ENCODE measurements around the gene CECR2. TPM values are rescaled to one million over a fixed set of nuclear protein-coding genes. Genes with fewer than 3 reads are reported as not detected.

CECR2 gene
- total and polyA plus RNA-seq, 2 of the 8 experiments (the other 6 are each of a cell fraction or from before 2014, with no cell fraction given): 18.3 to 123 TPM

GRCh38 chr22:17476838-17477237 lies 107.6 kb downstream of the CECR2 start:
- Histone ChIP-seq H3K4me3 (ENCODE audit: extremely low read depth in 1 of 4, insufficient read depth in 2 of 4, low read depth in 3 of 4, low read length in 4 of 4) (no peak overlapping the region), H3K79me2 (ENCODE audit: control insufficient read depth in 1 of 2, insufficient read depth in 2 of 2, low read length in 2 of 2) (peaks cover 19 to 91% of the 10 kb centered on the region in 2 experiments), H2BK15ac (ENCODE audit: low read length) (no peak overlapping the region), H3K27me3 (replicated peaks in 1 of 4; ENCODE audit: control insufficient read depth in 3 of 4, extremely low read depth in 1 of 4, insufficient read depth in 3 of 4, low read length in 3 of 4) (no peaks in the 10 kb centered on the region), H3K9ac (replicated peaks in 1 of 4; ENCODE audit: extremely low read depth in 1 of 4, low read depth in 3 of 4, low read length in 3 of 4) (no peak overlapping the region), H4K8ac (ENCODE audit: extremely low read depth, insufficient read depth, low read length) (no peak overlapping the region), H3K23me2 (ENCODE audit: low read depth, low read length) (no peaks in the 10 kb centered on the region), H2BK12ac (ENCODE audit: low read depth, low read length) (no peak overlapping the region; the same call in 1 of the 2 replicates), H2BK20ac (ENCODE audit: low read length) (no peak overlapping the region), H2BK5ac (ENCODE audit: low read depth, low read length) (no peak overlapping the region), H3K79me1 (ENCODE audit: low read depth, low read length) (peaks cover 11% of the 10 kb centered on the region), H2AFZ (ENCODE audit: low read length) (no peak overlapping the region), H3K9me3 (ENCODE audit: insufficient read depth in 2 of 2, low read depth in 1 of 2, low read length in 1 of 2) (no peaks in the 10 kb centered on the region), H3K56ac (replicated peaks; ENCODE audit: insufficient read length, low read depth, low read length) (no peak overlapping the region), H4K5ac (ENCODE audit: insufficient read length, low read depth, low read length) (no peak overlapping the region), H3K23ac (ENCODE audit: insufficient read length) (no peak overlapping the region), H4K91ac (replicated peaks; ENCODE audit: insufficient read length, low read length) (no peak overlapping the region), H3K27ac (ENCODE audit: low read depth, low read length) (no peak overlapping the region), H3K18ac (ENCODE audit: extremely low read depth, low read length) (no peak overlapping the region), H3K4me1 (replicated peaks in 1 of 4; ENCODE audit: control insufficient read depth in 3 of 4, insufficient read depth in 4 of 4, low read length in 3 of 4) (peaks cover 4 to 22% (median 15%) of the 10 kb centered on the region in 4 experiments; a peak in 6 of 7 replicates), H2BK120ac (replicated peaks; ENCODE audit: low read depth, low read length) (no peak overlapping the region), H3K36me3 (ENCODE audit: control insufficient read depth in 2 of 4, insufficient read depth in 4 of 4, low read length in 3 of 4) (peaks cover 0 to 20% (median 6%) of the 10 kb centered on the region in 4 experiments; a peak in 4 of 8 replicates), H3K14ac (ENCODE audit: insufficient read length) (no peak overlapping the region), H4K20me1 (replicated peaks in 1 of 2; ENCODE audit: control insufficient read depth in 1 of 2, insufficient read depth in 2 of 2, low read length in 2 of 2) (peaks cover 19 to 27% of the 10 kb centered on the region in 2 experiments), H2AK5ac (ENCODE audit: low read depth, low read length) (no peak overlapping the region), H3K4ac (replicated peaks; ENCODE audit: insufficient read length, low read depth, low read length) (no peak overlapping the region), H3K4me2 (ENCODE audit: insufficient read depth in 1 of 2, low read depth in 2 of 2, low read length in 2 of 2) (no peak overlapping the region; a peak in 1 of 4 replicates)
- ChIA-PET CTCF (ENCODE audit: partially characterized antibody) (interaction anchor here (1.8 kb wide), 1 partner anchor 25 kb away, joined by 8 read pairs; no protein-coding TSS in a partner anchor), POLR2A (ENCODE audit: partially characterized antibody) (interaction anchor here (1.1 to 2.1 kb wide), 4 partner anchors 12 to 108 kb away, joined by 3 to 6 read pairs (median 3); partner anchors contain the start of gene CECR2)
- peak; percentile 81 for FAIRE-seq
- DNase-seq (ENCODE audit: low read depth in 1 of 2, low spot score in 2 of 2): no peak
- WGBS, 2 experiments (ENCODE audit: extremely low coverage in 1 of 2, insufficient coverage in 1 of 2, insufficient read length in 1 of 2, insufficient replicate concordance in 2 of 2, low coverage in 1 of 2, low lambda C conversion rate in 2 of 2, missing lambda C conversion rate in 1 of 2): 82% methylated on average over 5 of the region's 5 CpGs; no CpG with 5 or more reads in 1 of the 2 experiments
- TF ChIP-seq CEBPB (IDR thresholded peaks at IDR 0.05; ENCODE audit: low read depth, low read length): peak; percentile 95
- no peak for TF ChIP-seq MAFK (IDR thresholded peaks at IDR 0.05; ENCODE audit: low read depth, low read length)
- TF ChIP-seq CBX8 (IDR thresholded peaks at IDR 0.05; ENCODE audit: borderline replicate concordance, low read depth, low read length): no peak
- no peak for TF ChIP-seq NANOG (IDR thresholded peaks at IDR 0.05; ENCODE audit: insufficient read depth, low read depth, low read length, poor library complexity, severe bottlenecking)
- 0 out of 2 replicates have a peak, but pooled peaks have one; percentile 31 for TF ChIP-seq JUND (IDR thresholded peaks at IDR 0.05; ENCODE audit: low read length)
- TF ChIP-seq ASH2L (IDR thresholded peaks at IDR 0.05; ENCODE audit: low read length): no peak
- TF ChIP-seq CTCF (IDR thresholded peaks at IDR 0.05; ENCODE audit: control extremely low read depth in 1 of 3, insufficient read depth in 1 of 3, low read depth in 1 of 3, low read length in 3 of 3): no peak
- no peak for TF ChIP-seq CHD2 (IDR thresholded peaks at IDR 0.05; ENCODE audit: low read length)
- no peak for TF ChIP-seq POU5F1 (IDR thresholded peaks at IDR 0.05; ENCODE audit: low read depth, low read length)
